Skeletal muscle satellite cell (primary cell): ENCODE measurements around the gene MAP2K5.

ENCODE experiments used
- H3K27me3 ChIP-seq: 2 replicates; pipeline ENCODE4 v1.7.0; 2013; ENCODE audit warnings: low read length; ENCODE audit not compliant: control insufficient read depth, insufficient read depth
- H3K36me3 ChIP-seq: 2 replicates; pipeline ENCODE4 v1.7.0; 2013; ENCODE audit warnings: mild to moderate bottlenecking, control low read depth, low read length; ENCODE audit not compliant: insufficient read depth
- H3K4me1 ChIP-seq: 2 replicates; pipeline ENCODE4 v1.7.0; 2013; ENCODE audit warnings: low read length; ENCODE audit not compliant: control insufficient read depth, insufficient read depth
- H3K4me2 ChIP-seq: 2 replicates; pipeline ENCODE4 v1.7.0; 2013; ENCODE audit warnings: mild to moderate bottlenecking, low read length
- H3K4me3 ChIP-seq: 2 replicates; pipeline ENCODE4 v1.7.0; 2013; ENCODE audit warnings: low read length
- H3K9ac ChIP-seq: 2 replicates; pipeline ENCODE4 v1.7.0; 2013; ENCODE audit warnings: mild to moderate bottlenecking, low read depth, low read length, moderate library complexity
- H3K9me3 ChIP-seq: replicated peaks from 2 replicates; pipeline ENCODE4 v1.7.0; 2013; ENCODE audit warnings: mild to moderate bottlenecking, control low read depth, low read length

MAP2K5 gene

GRCh38 chr15:67781907-67782690 lies 239.6 kb downstream of the MAP2K5 start:
- Histone ChIP-seq H3K27me3 (no peaks in the 10 kb centered on the region), H3K4me2 (no peak overlapping the region), H3K4me1 (peaks cover 3% of the 10 kb centered on the region), H3K36me3 (peaks cover 2% of the 10 kb centered on the region), H3K9ac (no peak overlapping the region), H3K4me3 (no peak overlapping the region), H3K9me3 (no peaks in the 10 kb centered on the region)

- Histone ChIP-seq H3K4me2 (no peak overlapping the region), H3K4me1 (peaks cover 3% of the 10 kb centered on the region), H3K9ac (no peak overlapping the region), H3K36me3 (peaks cover 2% of the 10 kb centered on the region), H3K27me3 (no peaks in the 10 kb centered on the region), H3K4me3 (no peak overlapping the region), H3K9me3 (no peaks in the 10 kb centered on the region)
Observed at GRCh38 chr15:67782691-67782991, 240.1 kb downstream of the MAP2K5 start.

GRCh38 chr15:67783303-67783702 lies 240.8 kb downstream of the MAP2K5 start:
- Histone ChIP-seq H3K36me3 (peaks cover 2% of the 10 kb centered on the region), H3K27me3 (no peaks in the 10 kb centered on the region)

GRCh38 chr15:67784090-67784781 lies 241.7 kb downstream of the MAP2K5 start:
- peaks cover 2% of the 10 kb centered on the region for H3K36me3 ChIP-seq
- H3K27me3 ChIP-seq: no peaks in the 10 kb centered on the region
- H3K4me2 ChIP-seq: no peak overlapping the region
- H3K9me3 ChIP-seq: no peaks in the 10 kb centered on the region
- no peak overlapping the region for H3K4me3 ChIP-seq
- H3K4me1 ChIP-seq: no peaks in the 10 kb centered on the region
- no peak overlapping the region for H3K9ac ChIP-seq

More at GRCh38 chr15:67783303-67783702, 240.8 kb downstream of the MAP2K5 start:
- Histone ChIP-seq H3K9me3 (no peaks in the 10 kb centered on the region), H3K4me2 (no peak overlapping the region), H3K9ac (no peak overlapping the region), H3K4me3 (no peak overlapping the region), H3K4me1 (no peaks in the 10 kb centered on the region)

- no peaks in the 10 kb centered on the region for H3K9me3 ChIP-seq
- no peak overlapping the region for H3K4me3 ChIP-seq
- H3K4me1 ChIP-seq: no peaks in the 10 kb centered on the region
- H3K4me2 ChIP-seq: no peak overlapping the region
- H3K9ac ChIP-seq: no peak overlapping the region
- H3K36me3 ChIP-seq: peaks cover 2% of the 10 kb centered on the region
- H3K27me3 ChIP-seq: no peaks in the 10 kb centered on the region
Observed at GRCh38 chr15:67784856-67785430, 242.4 kb downstream of the MAP2K5 start.

GRCh38 chr15:67785431-67785830 lies 242.9 kb downstream of the MAP2K5 start:
- Histone ChIP-seq H3K4me3 (no peak overlapping the region), H3K9ac (no peak overlapping the region), H3K4me1 (no peaks in the 10 kb centered on the region), H3K9me3 (no peaks in the 10 kb centered on the region), H3K27me3 (no peaks in the 10 kb centered on the region), H3K36me3 (peaks cover 2% of the 10 kb centered on the region), H3K4me2 (no peak overlapping the region)

- no peak overlapping the region for H3K9ac ChIP-seq
- no peak overlapping the region for H3K4me2 ChIP-seq
- peaks cover 2% of the 10 kb centered on the region for H3K36me3 ChIP-seq
- no peak overlapping the region for H3K4me3 ChIP-seq
- no peaks in the 10 kb centered on the region for H3K9me3 ChIP-seq
- H3K4me1 ChIP-seq: no peaks in the 10 kb centered on the region
- no peaks in the 10 kb centered on the region for H3K27me3 ChIP-seq
Observed at GRCh38 chr15:67786646-67787045, 244.1 kb downstream of the MAP2K5 start.

- Histone ChIP-seq H3K9ac (no peak overlapping the region), H3K4me2 (no peak overlapping the region)
Observed at GRCh38 chr15:67788986-67789385, 246.5 kb downstream of the MAP2K5 start.

GRCh38 chr15:67790610-67791319 lies 248.3 kb downstream of the MAP2K5 start:
- Histone ChIP-seq H3K9ac (no peak overlapping the region), H3K4me2 (no peak overlapping the region), H3K4me3 (no peak overlapping the region), H3K9me3 (peaks cover 3% of the 10 kb centered on the region), H3K27me3 (no peaks in the 10 kb centered on the region), H3K36me3 (no peaks in the 10 kb centered on the region), H3K4me1 (no peaks in the 10 kb centered on the region)

More at GRCh38 chr15:67788986-67789385, 246.5 kb downstream of the MAP2K5 start:
- Histone ChIP-seq H3K4me1 (no peaks in the 10 kb centered on the region), H3K9me3 (no peaks in the 10 kb centered on the region), H3K4me3 (no peak overlapping the region), H3K27me3 (no peaks in the 10 kb centered on the region), H3K36me3 (peaks cover 2% of the 10 kb centered on the region)

GRCh38 chr15:67792250-67792942 lies 249.9 kb downstream of the MAP2K5 start:
- no peaks in the 10 kb centered on the region for H3K27me3 ChIP-seq
- no peak overlapping the region for H3K4me3 ChIP-seq
- no peak overlapping the region for H3K9ac ChIP-seq
- no peaks in the 10 kb centered on the region for H3K36me3 ChIP-seq
- no peak overlapping the region for H3K4me2 ChIP-seq
- peaks cover 3% of the 10 kb centered on the region for H3K9me3 ChIP-seq
- H3K4me1 ChIP-seq: no peaks in the 10 kb centered on the region
